Neural cell (in vitro differentiated cells): Measurements from ENCODE around the gene GABBR2. TPM values are rescaled to one million over a fixed set of nuclear protein-coding genes. Genes with fewer than 3 reads are reported as not detected.

ENCODE experiments used
- H2AFZ ChIP-seq: fragments of 200-600, 300-800 bp; sonication (generic), shearing (Covaris generic); 2 replicates; pipeline ENCODE4 v1.6.0; 2014; ENCODE audit warnings: low read depth, mild to moderate bottlenecking, antibody characterized with exemption, low read length, moderate library complexity
- H3F3A ChIP-seq: fragments of 200-600 bp; shearing (Covaris generic); 2 replicates; pipeline ENCODE4 v1.6.1; 2016; ENCODE audit warnings: mild to moderate bottlenecking, moderate library complexity, mixed read lengths, antibody characterized with exemption, low read length; ENCODE audit not compliant: insufficient read depth, poor library complexity, severe bottlenecking
- H3K27ac ChIP-seq: fragments of 200-600, 300-800 bp; sonication (generic), shearing (Covaris generic); 2 replicates; pipeline ENCODE4 v1.5.1; 2014; ENCODE audit warnings: mild to moderate bottlenecking, low read length, moderate library complexity
- H3K27me3 ChIP-seq: fragments of 300-800, 200-600 bp; sonication (generic), shearing (Covaris generic); 2 replicates; pipeline ENCODE4 v1.6.0; 2014; ENCODE audit warnings: mild to moderate bottlenecking, low read depth, low read length, moderate library complexity; ENCODE audit not compliant: insufficient read depth
- H3K36me3 ChIP-seq: fragments of 300-800, 200-600 bp; sonication (generic), shearing (Covaris generic); 2 replicates; pipeline ENCODE4 v1.5.1; 2014; ENCODE audit warnings: mild to moderate bottlenecking, antibody characterized with exemption, low read length, moderate library complexity; ENCODE audit not compliant: insufficient read depth
- H3K4me2 ChIP-seq: fragments of 300-800, 200-600 bp; sonication (generic), shearing (Covaris generic); 2 replicates; pipeline ENCODE4 v1.6.0; 2014; ENCODE audit warnings: mild to moderate bottlenecking, low read length
- H3K4me3 ChIP-seq: fragments of 300-800, 200-600 bp; sonication (generic), shearing (Covaris generic); 2 replicates; pipeline ENCODE4 v1.5.1; 2014; ENCODE audit warnings: mild to moderate bottlenecking, low read length, moderate library complexity
- H3K79me2 ChIP-seq: fragments of 200-600 bp; shearing (Covaris generic); replicated peaks from 2 replicates; pipeline ENCODE4 v1.6.0; 2014; ENCODE audit warnings: mild to moderate bottlenecking, low read length, moderate library complexity; ENCODE audit not compliant: insufficient read depth
- H3K9ac ChIP-seq: fragments of 300-800, 200-600 bp; sonication (generic), shearing (Covaris generic); 2 replicates; pipeline ENCODE4 v1.6.1; 2016; ENCODE audit warnings: mild to moderate bottlenecking, low read length, mixed read lengths
- H3K9me2 ChIP-seq: fragments of 200-600 bp; shearing (Covaris generic); 2 replicates; pipeline ENCODE4 v1.6.1; 2016; ENCODE audit warnings: mild to moderate bottlenecking, low read length, mixed read lengths; ENCODE audit not compliant: insufficient read depth
- H3K9me3 ChIP-seq: fragments of 200-600, 300-800 bp; sonication (generic), shearing (Covaris generic); 2 replicates; pipeline ENCODE4 v1.6.1; 2016; ENCODE audit warnings: mild to moderate bottlenecking, mixed run types, low read length, moderate library complexity, mixed read lengths
- H4K20me1 ChIP-seq: fragments of 200-600 bp; shearing (Covaris generic); 2 replicates; pipeline ENCODE4 v1.6.1; 2016; ENCODE audit warnings: mild to moderate bottlenecking, mixed run types; ENCODE audit not compliant: insufficient read depth
- CTCF ChIP-seq: fragments of 450-650 bp; IDR thresholded peaks from 2 replicates; pipeline ENCODE4 v1.5.1; 2014; ENCODE audit warnings: antibody characterized with exemption, mild to moderate bottlenecking, moderate library complexity; ENCODE audit not compliant: poor library complexity, severe bottlenecking
- EP300 ChIP-seq: fragments of 450-650 bp; conservative IDR thresholded peaks from 2 replicates; pipeline ENCODE4 v1.6.1; 2014; ENCODE audit warnings: antibody characterized with exemption, mild to moderate bottlenecking, moderate library complexity; ENCODE audit not compliant: poor library complexity, severe bottlenecking
- EZH2 ChIP-seq: fragments of 200-600, 300-800 bp; shearing (Covaris generic), sonication (generic); IDR thresholded peaks from 2 replicates; pipeline ENCODE4 v1.6.1; 2014; ENCODE audit warnings: antibody characterized with exemption, low read length, borderline replicate concordance, mild to moderate bottlenecking; ENCODE audit not compliant: insufficient read depth, poor library complexity, severe bottlenecking
- MXI1 ChIP-seq: fragments of 450-650 bp; conservative IDR thresholded peaks from 2 replicates; pipeline ENCODE4 v1.6.1; 2014; ENCODE audit warnings: antibody characterized with exemption, mild to moderate bottlenecking; ENCODE audit not compliant: poor library complexity, severe bottlenecking
- POLR2AphosphoS5 ChIP-seq: IDR thresholded peaks from 2 replicates; pipeline ENCODE4 v1.6.1; 2012
- RAD21 ChIP-seq: fragments of 450-650 bp; conservative IDR thresholded peaks from 2 replicates; pipeline ENCODE4 v1.6.1; 2014; ENCODE audit warnings: antibody characterized with exemption, mild to moderate bottlenecking, moderate library complexity
- SMC3 ChIP-seq: fragments of 450-650 bp; conservative IDR thresholded peaks from 2 replicates; pipeline ENCODE4 v1.6.1; 2014; ENCODE audit warnings: antibody characterized with exemption, mild to moderate bottlenecking, moderate library complexity; ENCODE audit not compliant: poor library complexity
- TAF1 ChIP-seq: IDR thresholded peaks from 2 replicates; pipeline ENCODE4 v1.6.1; 2012; ENCODE audit warnings: low read depth
- polyA plus RNA-seq: library from polyadenylated mRNA; depleted of rRNA; stranded (reverse); fragments of >200 nt; gene quantifications from 2 replicates; pipeline ENCODE4 v1.2.3, GENCODE V29; 2014
- TF ChIP-seq, protein P1 (sequence below): IDR thresholded peaks from 2 replicates; pipeline ENCODE4 v1.6.1; 2012; ENCODE audit warnings: borderline replicate concordance

Gene GABBR2
- polyA plus RNA-seq, 1 donor from 2014 or later: 7.1 TPM

DNA sequence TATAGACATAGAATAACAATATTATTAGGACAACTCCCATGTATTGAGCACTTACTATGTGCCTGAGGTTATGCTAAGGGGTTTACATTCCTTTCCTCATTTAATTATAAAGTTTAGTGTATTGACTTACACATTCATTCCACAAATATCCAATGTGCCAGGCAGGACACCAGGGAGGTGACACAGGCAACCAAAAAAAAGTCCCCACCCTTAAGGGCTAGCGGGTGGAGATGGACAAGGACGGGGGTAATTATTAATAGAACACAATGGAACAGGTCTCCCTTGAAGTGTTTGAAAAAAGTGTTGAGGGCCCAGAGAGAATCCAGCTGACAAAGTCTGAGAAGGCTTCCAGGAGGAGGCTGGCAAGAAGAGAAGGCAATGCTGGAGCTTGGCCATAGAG lies 459.0 kb downstream of the GABBR2 start:
- TF ChIP-seq, protein P1, sequence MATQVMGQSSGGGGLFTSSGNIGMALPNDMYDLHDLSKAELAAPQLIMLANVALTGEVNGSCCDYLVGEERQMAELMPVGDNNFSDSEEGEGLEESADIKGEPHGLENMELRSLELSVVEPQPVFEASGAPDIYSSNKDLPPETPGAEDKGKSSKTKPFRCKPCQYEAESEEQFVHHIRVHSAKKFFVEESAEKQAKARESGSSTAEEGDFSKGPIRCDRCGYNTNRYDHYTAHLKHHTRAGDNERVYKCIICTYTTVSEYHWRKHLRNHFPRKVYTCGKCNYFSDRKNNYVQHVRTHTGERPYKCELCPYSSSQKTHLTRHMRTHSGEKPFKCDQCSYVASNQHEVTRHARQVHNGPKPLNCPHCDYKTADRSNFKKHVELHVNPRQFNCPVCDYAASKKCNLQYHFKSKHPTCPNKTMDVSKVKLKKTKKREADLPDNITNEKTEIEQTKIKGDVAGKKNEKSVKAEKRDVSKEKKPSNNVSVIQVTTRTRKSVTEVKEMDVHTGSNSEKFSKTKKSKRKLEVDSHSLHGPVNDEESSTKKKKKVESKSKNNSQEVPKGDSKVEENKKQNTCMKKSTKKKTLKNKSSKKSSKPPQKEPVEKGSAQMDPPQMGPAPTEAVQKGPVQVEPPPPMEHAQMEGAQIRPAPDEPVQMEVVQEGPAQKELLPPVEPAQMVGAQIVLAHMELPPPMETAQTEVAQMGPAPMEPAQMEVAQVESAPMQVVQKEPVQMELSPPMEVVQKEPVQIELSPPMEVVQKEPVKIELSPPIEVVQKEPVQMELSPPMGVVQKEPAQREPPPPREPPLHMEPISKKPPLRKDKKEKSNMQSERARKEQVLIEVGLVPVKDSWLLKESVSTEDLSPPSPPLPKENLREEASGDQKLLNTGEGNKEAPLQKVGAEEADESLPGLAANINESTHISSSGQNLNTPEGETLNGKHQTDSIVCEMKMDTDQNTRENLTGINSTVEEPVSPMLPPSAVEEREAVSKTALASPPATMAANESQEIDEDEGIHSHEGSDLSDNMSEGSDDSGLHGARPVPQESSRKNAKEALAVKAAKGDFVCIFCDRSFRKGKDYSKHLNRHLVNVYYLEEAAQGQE: no peak
- TF ChIP-seq SMC3: no peak
- no peak for TF ChIP-seq EZH2
- TF ChIP-seq POLR2AphosphoS5: no peak
- no peak for TF ChIP-seq TAF1
- no peak for TF ChIP-seq MXI1
- Histone ChIP-seq H3K9me2 (no peaks in the 10 kb centered on the region), H3K9me3 (no peaks in the 10 kb centered on the region), H3K9ac (no peak overlapping the region), H3K4me2 (no peak overlapping the region), H2AFZ (no peak overlapping the region), H4K20me1 (no peaks in the 10 kb centered on the region), H3F3A (no peaks in the 10 kb centered on the region), H3K36me3 (no peaks in the 10 kb centered on the region), H3K27me3 (peaks cover 6% of the 10 kb centered on the region), H3K79me2 (no peaks in the 10 kb centered on the region), H3K4me3 (no peak overlapping the region), H3K27ac (no peak overlapping the region)

GRCh38 chr9:98248737-98249474 lies 459.8 kb downstream of the GABBR2 start:
- no peaks in the 10 kb centered on the region for H3K9me2 ChIP-seq
- TF ChIP-seq TAF1 (no peak), MXI1 (no peak), POLR2AphosphoS5 (no peak), EP300 (no peak), CTCF (no peak), EZH2 (no peak), RAD21 (no peak), SMC3 (no peak)
- TF ChIP-seq, protein P1: no peak
- H2AFZ ChIP-seq: no peak overlapping the region
- no peaks in the 10 kb centered on the region for H3K9me3 ChIP-seq
- no peaks in the 10 kb centered on the region for H3K79me2 ChIP-seq
- no peak overlapping the region for H3K27ac ChIP-seq
- H3K27me3 ChIP-seq: no peaks in the 10 kb centered on the region
- H4K20me1 ChIP-seq: no peaks in the 10 kb centered on the region
- H3K36me3 ChIP-seq: no peaks in the 10 kb centered on the region
- no peak overlapping the region for H3K4me2 ChIP-seq
- H3K4me3 ChIP-seq: no peak overlapping the region
- no peak overlapping the region for H3K9ac ChIP-seq
- no peaks in the 10 kb centered on the region for H3F3A ChIP-seq
